HepG2 (cell line): ENCODE measurements around the gene ADAMTS13. TPM values are rescaled to one million over a fixed set of nuclear protein-coding genes. Genes with fewer than 3 reads are reported as not detected.

Experiments used
- ATAC-seq: fragments of 200-7000 bp; cut with Tn5 transposase; 3 replicates; pipeline ENCODE4 v1.9.1; 2020; ENCODE audit warnings: mild to moderate bottlenecking, moderate library complexity
- BruUV-seq: library from RNA; stranded (reverse); fragments of 400-500 nt; replicated peaks from 2 replicates; lab custom pipeline; 2021; lab: Mats Ljungman, UMichigan
- CTCF ChIA-PET: fragments of 300-600 bp; formaldehyde crosslinking; extraction: SDS; loops from one replicate; lab custom pipeline; 2021; ENCODE audit warnings: low total read pairs, inconsistent platforms, low intra/inter-chr PET ratio; lab: Yijun Ruan, JAX
- POLR2A ChIA-PET: fragments of 350-600 bp; sonication (Branson Sonifier 250); formaldehyde crosslinking; loops from one replicate; lab custom pipeline; 2020; ENCODE audit warnings: antibody characterized with exemption, inconsistent platforms; lab: Yijun Ruan, JAX
- DNase-seq: peaks from one replicate; pipeline ENCODE4 v3.0.0-alpha.2; 2015; ENCODE audit warnings: low spot score
- FAIRE-seq: peaks from 3 replicates; lab custom pipeline; 2011; peaks lifted over from hg19 to GRCh38; lab: Jason Lieb, UNC
- H2AFZ ChIP-seq: one replicate; pipeline ENCODE4 v1.6.1; 2011; ENCODE audit warnings: low read length, inconsistent platforms
- H3K27ac ChIP-seq: fragments of 300-600 bp; 3 replicates; pipeline ENCODE4 v1.8.0; 2011; ENCODE audit warnings: mixed run types, mild to moderate bottlenecking, mixed read lengths, low read length, inconsistent platforms; ENCODE audit not compliant: insufficient read depth; ENCODE audit errors: extremely low read length
- H3K27me3 ChIP-seq, 2 experiments: fragments of 200-600 bp in 1 of 2; 2 replicates in 1 of 2; 3 replicates in 1 of 2; pipeline versions ENCODE4 v1.6.0 to v1.8.0; 2011; ENCODE audit warnings: low read length in 2 of 2, mild to moderate bottlenecking in 2 of 2, moderate library complexity in 2 of 2, inconsistent platforms in 1 of 2; ENCODE audit not compliant: insufficient read depth in 2 of 2, control insufficient read depth in 1 of 2
- H3K36me3 ChIP-seq, 2 experiments: fragments of 200-600 bp in 1 of 2; replicated peaks in 1 of 2; 2 replicates in 1 of 2; 3 replicates in 1 of 2; pipeline versions ENCODE4 v1.5.1 to v1.8.0; 2011; ENCODE audit warnings: low read length in 2 of 2, inconsistent platforms in 1 of 2; ENCODE audit not compliant: insufficient read depth in 2 of 2, control insufficient read depth in 1 of 2
- H3K4me1 ChIP-seq: 2 replicates; pipeline ENCODE4 v1.5.1; 2012; ENCODE audit warnings: low read length, inconsistent platforms; ENCODE audit not compliant: insufficient read depth
- H3K4me2 ChIP-seq: 2 replicates; pipeline ENCODE4 v1.6.0; 2011; ENCODE audit warnings: low read depth, low read length, inconsistent platforms
- H3K4me3 ChIP-seq, 3 experiments: fragments of 200-600 bp in 1 of 3; sonication (generic), shearing (Covaris generic) in 1 of 3; replicated peaks in 1 of 3; 2 replicates each; pipeline ENCODE4 v1.5.1; 2011 to 2016; ENCODE audit warnings: low read length in 3 of 3, inconsistent platforms in 2 of 3, low read depth in 2 of 3, mild to moderate bottlenecking in 2 of 3, control low read depth in 1 of 3, mixed read lengths in 1 of 3; ENCODE audit not compliant: insufficient read depth in 1 of 3
- H3K79me2 ChIP-seq: one replicate; pipeline ENCODE4 v1.6.1; 2011; ENCODE audit warnings: low read length, inconsistent platforms; ENCODE audit not compliant: insufficient read depth
- H3K9ac ChIP-seq: 2 replicates; pipeline ENCODE4 v1.6.0; 2011; ENCODE audit warnings: mild to moderate bottlenecking, low read depth, low read length, inconsistent platforms; ENCODE audit not compliant: insufficient read depth
- H3K9me3 ChIP-seq: 2 replicates; pipeline ENCODE4 v1.5.1; 2012; ENCODE audit warnings: mild to moderate bottlenecking, low read length
- H4K20me1 ChIP-seq: 2 replicates; pipeline ENCODE4 v1.6.0; 2011; ENCODE audit warnings: inconsistent platforms, mild to moderate bottlenecking, low read length, moderate library complexity; ENCODE audit not compliant: insufficient read depth
- GABPB1 ChIP-seq: IDR thresholded peaks from 2 replicates; pipeline ENCODE4 v1.6.1; 2016; ENCODE audit warnings: mild to moderate bottlenecking, missing genetic modification reagents, moderate library complexity, missing compliant biosample characterization
- HCFC1 ChIP-seq: fragments of 150-350 bp; IDR thresholded peaks from 2 replicates; pipeline ENCODE4 v1.6.1; 2014; ENCODE audit warnings: low read depth, low read length
- HNRNPL ChIP-seq: fragments of 200-400 bp; formaldehyde crosslinking; IDR thresholded peaks from 2 replicates; pipeline ENCODE4 v1.6.1; 2017; ENCODE audit warnings: mild to moderate bottlenecking, low read depth, low read length
- HOXA7 ChIP-seq: sonication (generic); formaldehyde crosslinking; IDR thresholded peaks from 2 replicates; pipeline ENCODE4 v1.8.1; 2022; ENCODE audit warnings: mild to moderate bottlenecking, missing genetic modification reagents, moderate library complexity
- KAT2B ChIP-seq: fragments of 150-350 bp; IDR thresholded peaks from 2 replicates; pipeline ENCODE4 v1.6.1; 2014; ENCODE audit warnings: low read depth, low read length, borderline replicate concordance
- KDM5B ChIP-seq: sonication (generic); formaldehyde crosslinking; IDR thresholded peaks from 2 replicates; pipeline ENCODE4 v1.4.0; 2020; ENCODE audit warnings: missing genetic modification reagents, mild to moderate bottlenecking, borderline replicate concordance
- NFE2L1 ChIP-seq: sonication (generic); formaldehyde crosslinking; IDR thresholded peaks from 2 replicates; pipeline ENCODE4 v1.4.0; 2020; ENCODE audit warnings: missing genetic modification reagents, mild to moderate bottlenecking, borderline replicate concordance
- NPAS2 ChIP-seq: sonication (generic); formaldehyde crosslinking; IDR thresholded peaks from 2 replicates; pipeline ENCODE4 v1.8.0; 2022; ENCODE audit warnings: mild to moderate bottlenecking, missing genetic modification reagents, borderline replicate concordance
- SALL1 ChIP-seq: sonication (generic); formaldehyde crosslinking; IDR thresholded peaks from 2 replicates; pipeline ENCODE4 v1.8.0; 2022; ENCODE audit warnings: mild to moderate bottlenecking, missing genetic modification reagents
- SALL2 ChIP-seq: sonication (generic); formaldehyde crosslinking; IDR thresholded peaks from 2 replicates; pipeline ENCODE4 v1.8.1; 2023; ENCODE audit warnings: mild to moderate bottlenecking, missing genetic modification reagents, inconsistent platforms
- SP2 ChIP-seq: sonication (generic); formaldehyde crosslinking; IDR thresholded peaks from 2 replicates; pipeline ENCODE4 v1.5.1; 2020; ENCODE audit warnings: mild to moderate bottlenecking, missing genetic modification reagents
- XRCC5 ChIP-seq: fragments of 200-400 bp; formaldehyde crosslinking; optimal IDR thresholded peaks from 2 replicates; pipeline ENCODE3; 2017; ENCODE audit warnings: mild to moderate bottlenecking, low read length
- ZFP90 ChIP-seq: sonication (generic); formaldehyde crosslinking; IDR thresholded peaks from 2 replicates; pipeline ENCODE4 v1.8.0; 2022; ENCODE audit warnings: missing genetic modification reagents, mild to moderate bottlenecking, inconsistent platforms, borderline replicate concordance
- ZNF10 ChIP-seq: sonication (generic); formaldehyde crosslinking; IDR thresholded peaks from 2 replicates; pipeline ENCODE4 v1.4.0; 2020; ENCODE audit warnings: mild to moderate bottlenecking, low read depth, missing genetic modification reagents, borderline replicate concordance
- ZNF124 ChIP-seq: sonication (generic); formaldehyde crosslinking; IDR thresholded peaks from 2 replicates; pipeline ENCODE4 v1.4.0; 2020; ENCODE audit warnings: missing genetic modification reagents
- ZNF589 ChIP-seq: sonication (generic); formaldehyde crosslinking; conservative IDR thresholded peaks from 2 replicates; pipeline ENCODE4 v1.8.0; 2022; ENCODE audit warnings: mild to moderate bottlenecking, moderate library complexity, missing genetic modification reagents
- ZNF598 ChIP-seq: sonication (generic); formaldehyde crosslinking; IDR thresholded peaks from 2 replicates; pipeline ENCODE4 v1.5.1; 2020; ENCODE audit warnings: mild to moderate bottlenecking, missing genetic modification reagents, borderline replicate concordance
- ZNF614 ChIP-seq: IDR thresholded peaks from 2 replicates; pipeline ENCODE4 v1.6.1; 2018; ENCODE audit warnings: missing biosample characterization, missing genetic modification reagents, inconsistent platforms, borderline replicate concordance
- WGBS: methylation state at CpG from one replicate; pipeline ENCODE4 v1.1.6; 2017; ENCODE audit warnings: low lambda C conversion rate; 5-methylcytosine and 5-hydroxymethylcytosine counted together
- in situ Hi-C: cut with HindIII; loops from 2 replicates; pipeline ENCODE4 v1.10.0; 2017; ENCODE audit warnings: low pct_unique_long_range_greater_than_20kb; ENCODE audit not compliant: extremely low pct_ligation_motif_present
- intact Hi-C: fragments of 100-400 bp; cut with micrococcal nuclease; formaldehyde crosslinking; loops from one replicate; pipeline ENCODE4 v1.10.0; 2022; ENCODE audit not compliant: unreplicated experiment
- polyA plus RNA-seq, 8 experiments: library from polyadenylated mRNA; depleted of rRNA in 3 of 8; stranded (reverse) in 7 of 8; unstranded in 1 of 8; fragments of >200 nt; fragmentation: Illumina TruSeq in 4 of 8; extraction: Trizol in 4 of 8; gene quantifications; 2 replicates each; pipeline versions ENCODE4 v1.2.1 to v1.2.3, GENCODE V29; 2011 to 2016; ENCODE audit warnings: low read depth in 4 of 8, missing spikeins in 1 of 8, mixed read lengths in 1 of 8; ENCODE audit not compliant: insufficient read depth in 1 of 8
- total RNA-seq, 5 experiments: library from RNA; depleted of rRNA; stranded (reverse); fragments of >200 nt; fragmentation: Illumina TruSeq; extraction: Trizol; gene quantifications; 2 replicates each; pipeline ENCODE4 v1.2.3, GENCODE V29; 2016; ENCODE audit warnings: low read depth in 1 of 5
- TF ChIP-seq, protein P1 (sequence below): IDR thresholded peaks from 2 replicates; pipeline ENCODE4 v1.6.1; 2016; ENCODE audit warnings: missing genetic modification reagents, missing compliant biosample characterization
- TF ChIP-seq, protein P2 (sequence below): sonication (generic); formaldehyde crosslinking; IDR thresholded peaks from 2 replicates; pipeline ENCODE4 v1.5.0; 2020; ENCODE audit warnings: missing genetic modification reagents, mild to moderate bottlenecking, borderline replicate concordance
- TF ChIP-seq, protein P3 (sequence below): fragments of 450-650 bp; IDR thresholded peaks from 2 replicates; pipeline ENCODE4 v1.6.1; 2016

Gene ADAMTS13
- total and polyA plus RNA-seq, 2 of the 13 experiments (the other 11 are each of a cell fraction or from before 2014, with no cell fraction given) = 0.91 to 4.5 TPM

DNA sequence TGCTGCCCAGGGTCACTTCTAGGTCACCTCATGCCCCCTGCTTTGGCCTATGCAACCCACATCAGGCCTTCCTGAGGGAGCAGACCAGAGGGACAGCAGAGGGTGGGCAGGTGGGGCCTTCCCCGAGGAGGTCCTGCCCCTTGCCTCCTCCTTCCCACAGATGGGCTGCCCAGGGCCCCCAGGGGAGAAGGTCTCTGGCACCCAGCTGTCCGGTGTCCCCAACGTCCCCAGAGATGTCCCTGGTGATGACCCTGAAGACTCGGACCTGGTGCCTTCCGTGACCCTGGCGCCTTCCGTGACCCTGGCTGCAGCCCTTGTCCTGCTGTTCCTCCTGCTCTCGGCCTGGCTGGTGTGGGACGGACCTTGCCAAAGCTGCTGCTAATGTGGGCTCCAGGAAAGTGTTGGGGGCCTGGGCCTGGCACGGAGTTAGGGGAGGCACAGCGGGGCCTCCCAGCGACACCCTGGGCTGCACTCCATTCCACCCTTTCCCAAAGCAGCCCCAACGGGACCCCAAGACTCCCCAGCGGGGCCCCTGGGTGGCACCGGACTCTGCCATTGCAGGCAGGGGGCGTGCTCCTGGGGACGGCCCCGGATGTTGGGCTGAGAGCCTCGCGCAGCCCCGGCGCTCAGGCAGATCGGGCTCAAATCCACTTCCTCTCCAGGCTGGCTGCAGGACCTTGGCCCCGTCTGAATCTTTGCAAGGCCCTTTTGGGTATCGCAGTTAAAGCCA lies 63.5 kb downstream of the ADAMTS13 start:
- WGBS = 23% methylated on average over 10 of the region's 25 CpGs
- DNase-seq (no peak), ATAC-seq (peak; percentile 67), FAIRE-seq (no peak)
- Histone ChIP-seq H3K79me2 (no peaks in the 10 kb centered on the region), H3K4me2 (peak overlapping the region; percentile 95), H3K4me1 (peaks cover 54% of the 10 kb centered on the region), H4K20me1 (no peaks in the 10 kb centered on the region), H3K27ac (no peak overlapping the region), H3K27me3 (peaks cover 4 to 54% of the 10 kb centered on the region in 2 experiments), H3K36me3 (no peaks in the 10 kb centered on the region), H3K9me3 (no peaks in the 10 kb centered on the region), H3K9ac (peak overlapping the region; percentile 1; the same call in 1 of the 2 replicates), H2AFZ (no peak overlapping the region), H3K4me3 (peak overlapping the region; percentile 27 to 70 (median 47); a peak in 4 of 6 replicates)
- intact Hi-C loops (loop anchor here (1.0 to 5.0 kb wide), 4 partner anchors 29 to 299 kb away; partner anchors contain the start of genes SURF1 and SURF2), in situ Hi-C loops (loop anchor here (5.0 kb wide), 3 partner anchors 78 to 298 kb away; partner anchors contain the start of genes SURF1 and SURF2)
- CTCF ChIA-PET = interaction anchor here (1.2 to 2.6 kb wide), 6 partner anchors 78 to 300 kb away, joined by 4 to 39 read pairs (median 6); no protein-coding TSS in a partner anchor
- POLR2A ChIA-PET = interaction anchor here (0.8 to 1.6 kb wide), 3 partner anchors 26 to 138 kb away, joined by 3 to 11 read pairs (median 3); partner anchors contain the start of genes CACFD1, MED22 and RPL7A
- BruUV-seq = no TSS peak
- TF ChIP-seq KAT2B (no peak), ZNF124 (CRISPR knock-in tag) (no peak), SALL1 (CRISPR knock-in tag) (no peak), HNRNPL (peak; percentile 94), SP2 (CRISPR knock-in tag) (no peak), HOXA7 (CRISPR knock-in tag) (no peak), ZNF589 (CRISPR knock-in tag) (no peak), ZNF598 (CRISPR knock-in tag) (peak; percentile 93; the same call in 1 of the 2 replicates), HCFC1 (no peak), ZFP90 (CRISPR knock-in tag) (no peak), KDM5B (no peak), XRCC5 (peak; percentile 13), NFE2L1 (CRISPR knock-in tag) (no peak), GABPB1 (peak; percentile 77), ZNF614 (CRISPR knock-in tag) (no peak), ZNF10 (CRISPR knock-in tag) (no peak), SALL2 (CRISPR knock-in tag) (no peak), NPAS2 (CRISPR knock-in tag) (no peak)
- TF ChIP-seq, protein P1, sequence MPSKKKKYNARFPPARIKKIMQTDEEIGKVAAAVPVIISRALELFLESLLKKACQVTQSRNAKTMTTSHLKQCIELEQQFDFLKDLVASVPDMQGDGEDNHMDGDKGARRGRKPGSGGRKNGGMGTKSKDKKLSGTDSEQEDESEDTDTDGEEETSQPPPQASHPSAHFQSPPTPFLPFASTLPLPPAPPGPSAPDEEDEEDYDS = 0 out of 2 replicates have a peak, but pooled peaks have one; percentile 19
- TF ChIP-seq, protein P2, sequence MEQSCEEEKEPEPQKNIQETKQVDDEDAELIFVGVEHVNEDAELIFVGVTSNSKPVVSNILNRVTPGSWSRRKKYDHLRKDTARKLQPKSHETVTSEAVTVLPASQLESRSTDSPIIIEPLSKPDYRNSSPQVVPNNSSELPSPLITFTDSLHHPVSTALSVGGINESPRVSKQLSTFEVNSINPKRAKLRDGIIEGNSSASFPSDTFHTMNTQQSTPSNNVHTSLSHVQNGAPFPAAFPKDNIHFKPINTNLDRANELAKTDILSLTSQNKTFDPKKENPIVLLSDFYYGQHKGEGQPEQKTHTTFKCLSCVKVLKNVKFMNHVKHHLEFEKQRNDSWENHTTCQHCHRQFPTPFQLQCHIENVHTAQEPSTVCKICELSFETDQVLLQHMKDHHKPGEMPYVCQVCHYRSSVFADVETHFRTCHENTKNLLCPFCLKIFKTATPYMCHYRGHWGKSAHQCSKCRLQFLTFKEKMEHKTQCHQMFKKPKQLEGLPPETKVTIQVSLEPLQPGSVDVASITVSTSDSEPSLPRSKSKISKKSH (CRISPR knock-in tag) = no peak
- TF ChIP-seq, protein P3, sequence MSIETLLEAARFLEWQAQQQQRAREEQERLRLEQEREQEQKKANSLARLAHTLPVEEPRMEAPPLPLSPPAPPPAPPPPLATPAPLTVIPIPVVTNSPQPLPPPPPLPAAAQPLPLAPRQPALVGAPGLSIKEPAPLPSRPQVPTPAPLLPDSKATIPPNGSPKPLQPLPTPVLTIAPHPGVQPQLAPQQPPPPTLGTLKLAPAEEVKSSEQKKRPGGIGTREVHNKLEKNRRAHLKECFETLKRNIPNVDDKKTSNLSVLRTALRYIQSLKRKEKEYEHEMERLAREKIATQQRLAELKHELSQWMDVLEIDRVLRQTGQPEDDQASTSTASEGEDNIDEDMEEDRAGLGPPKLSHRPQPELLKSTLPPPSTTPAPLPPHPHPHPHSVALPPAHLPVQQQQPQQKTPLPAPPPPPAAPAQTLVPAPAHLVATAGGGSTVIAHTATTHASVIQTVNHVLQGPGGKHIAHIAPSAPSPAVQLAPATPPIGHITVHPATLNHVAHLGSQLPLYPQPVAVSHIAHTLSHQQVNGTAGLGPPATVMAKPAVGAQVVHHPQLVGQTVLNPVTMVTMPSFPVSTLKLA = no peak
